Stimulated activated CD4-positive, alpha-beta T cell treated with anti-CD3 and anti-CD28 coated beads, Interleukin-2, amount 100 ng/mL, for 24 hours (primary cell): ENCODE data around the gene RBP2.

Source experiments
- DNase-seq, 2 donors: peaks; one replicate each; pipeline ENCODE4 v3.0.0-alpha.2; 2020

The RBP2 gene

DNA sequence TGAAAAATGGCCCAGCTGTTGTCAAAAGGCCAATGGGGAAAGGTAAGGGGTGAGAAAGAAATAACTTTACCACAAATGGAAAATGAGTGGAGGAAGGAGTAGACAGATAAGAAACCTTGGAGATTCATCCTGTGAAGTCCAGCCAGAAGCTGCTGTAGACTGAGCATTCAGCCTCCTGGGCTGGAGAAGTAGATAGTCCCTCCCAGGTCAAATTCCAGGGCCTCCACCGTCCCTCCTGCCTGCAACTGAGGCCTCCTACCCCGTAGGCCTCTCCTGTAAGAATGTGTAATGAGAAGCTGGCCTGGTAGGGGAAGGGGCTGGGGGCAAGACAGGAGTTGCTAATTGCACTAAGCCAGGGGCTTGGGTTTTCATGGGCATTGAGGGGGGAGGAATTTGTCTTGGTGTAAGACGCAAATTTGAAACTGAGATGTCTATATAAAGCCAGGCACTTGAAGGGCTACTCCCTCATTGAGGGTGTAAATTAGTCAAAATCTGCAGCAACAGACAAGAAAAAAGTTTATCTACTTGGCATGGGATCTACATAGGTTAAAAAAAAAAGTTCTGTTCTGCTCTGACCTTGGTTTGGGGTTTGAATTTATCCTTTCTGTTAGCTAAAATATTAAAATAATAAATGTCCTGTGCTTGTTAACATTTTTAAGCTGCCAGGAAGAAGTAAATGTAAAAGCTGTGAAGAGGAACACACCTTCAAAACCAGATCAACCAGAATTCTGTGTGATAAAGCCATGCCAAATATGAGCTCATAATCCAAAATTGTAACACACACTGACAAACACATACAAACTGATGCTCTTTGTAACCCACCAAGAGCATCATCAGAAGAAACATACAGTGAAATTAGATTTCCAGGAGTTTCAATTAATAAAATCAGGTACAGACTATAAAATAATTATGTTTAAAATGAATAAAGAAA lies 1.7 kb upstream of the RBP2 start:
- no peak for DNase-seq

DNA sequence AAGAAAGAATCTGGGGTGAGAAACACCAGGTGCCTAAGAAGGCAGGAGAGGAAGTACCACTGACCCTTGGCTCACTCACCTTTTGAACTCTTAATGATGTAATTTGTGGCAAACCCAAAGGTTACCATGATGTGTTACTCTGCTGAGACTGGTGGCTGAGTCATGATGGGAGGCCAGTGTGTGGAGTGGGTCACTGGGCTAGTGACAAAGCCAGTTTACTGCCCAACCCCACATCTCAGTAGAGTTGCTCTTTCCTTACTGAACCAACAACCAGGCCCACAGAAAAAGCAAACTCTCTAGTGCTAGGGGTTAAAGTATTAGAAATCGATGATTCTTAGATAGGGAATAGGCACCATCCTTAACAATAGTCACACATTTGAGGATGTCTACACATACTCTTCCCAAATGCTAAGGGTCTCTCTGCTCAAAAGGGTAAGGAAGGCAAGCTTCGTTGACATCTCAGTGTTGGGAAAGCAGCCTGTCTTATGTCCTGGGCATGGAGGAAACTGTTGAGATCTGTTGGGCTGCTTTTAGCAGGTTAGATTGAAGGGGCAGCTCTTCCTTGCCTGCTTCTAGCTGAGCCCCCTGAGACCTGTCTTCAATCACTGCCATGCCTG lies 3.1 kb downstream of the RBP2 start:
- no peak for DNase-seq

DNA sequence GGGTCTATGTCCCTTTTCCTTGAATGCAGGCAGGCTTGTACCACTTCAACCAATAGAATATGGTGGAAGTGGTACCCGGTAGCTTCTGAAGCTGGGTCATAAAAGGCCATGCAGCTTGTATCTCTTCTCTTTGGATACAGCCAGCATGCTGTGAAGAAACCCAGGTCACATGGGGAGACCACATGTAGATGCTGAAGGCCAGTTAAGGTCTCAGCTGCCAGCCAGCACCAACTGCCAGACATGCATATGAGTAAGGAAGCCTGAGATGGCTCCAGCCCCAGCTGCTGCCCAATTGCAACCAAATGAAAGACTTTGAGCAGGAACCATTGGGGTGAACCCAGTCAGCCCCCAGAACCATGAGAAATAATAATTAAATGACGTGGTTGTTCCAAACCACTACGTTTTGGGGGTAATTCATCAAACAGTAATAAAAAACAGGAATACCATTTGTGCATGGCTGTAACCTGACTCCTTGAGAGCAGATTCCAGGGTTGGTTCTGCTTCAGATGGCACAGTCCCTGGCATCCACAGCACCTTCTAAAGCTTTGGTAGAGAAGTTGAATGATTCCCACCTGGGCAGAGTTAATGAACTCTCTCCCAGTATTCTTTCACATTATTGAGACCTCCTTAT lies 3.8 kb downstream of the RBP2 start:
- no peak for DNase-seq

DNA sequence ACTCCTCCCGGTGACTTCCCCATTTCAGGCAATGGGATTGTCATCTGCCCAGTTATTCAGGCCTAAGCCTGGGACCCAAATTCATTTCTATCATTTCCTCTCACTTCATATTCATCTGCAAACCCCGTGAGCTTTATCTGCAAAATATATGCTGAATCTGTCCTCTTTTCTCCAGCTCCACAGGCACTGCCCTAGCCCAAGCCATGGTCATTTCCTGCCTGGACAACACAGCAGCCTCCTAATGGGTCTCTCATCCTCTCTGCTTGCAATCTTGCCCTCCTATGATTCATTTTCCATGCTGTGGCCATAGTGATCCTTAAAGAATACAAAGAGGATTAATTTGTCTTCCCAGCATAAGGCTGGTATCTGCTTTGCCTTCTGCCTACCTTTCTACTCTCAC lies 6.1 kb downstream of the RBP2 start:
- no peak for DNase-seq

DNA sequence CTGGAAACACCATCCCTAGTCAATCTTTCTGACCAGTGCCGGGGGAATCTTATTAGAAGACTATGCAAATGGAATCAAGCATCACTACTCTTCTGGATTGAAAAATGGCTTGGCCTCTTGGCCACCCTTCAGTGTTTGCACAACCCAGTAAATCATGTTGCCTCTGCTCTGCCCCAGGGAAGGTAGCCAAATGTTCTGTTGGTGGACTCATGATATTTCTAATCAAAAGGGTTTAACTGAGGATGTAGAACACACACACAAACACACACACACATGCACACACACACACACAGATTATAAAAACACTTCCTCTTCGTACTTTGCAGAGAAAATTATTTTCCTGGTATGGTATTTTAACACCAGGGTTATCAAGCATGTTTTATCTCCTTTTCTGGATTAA lies 7.9 kb downstream of the RBP2 start:
- DNase-seq: no peak

DNA sequence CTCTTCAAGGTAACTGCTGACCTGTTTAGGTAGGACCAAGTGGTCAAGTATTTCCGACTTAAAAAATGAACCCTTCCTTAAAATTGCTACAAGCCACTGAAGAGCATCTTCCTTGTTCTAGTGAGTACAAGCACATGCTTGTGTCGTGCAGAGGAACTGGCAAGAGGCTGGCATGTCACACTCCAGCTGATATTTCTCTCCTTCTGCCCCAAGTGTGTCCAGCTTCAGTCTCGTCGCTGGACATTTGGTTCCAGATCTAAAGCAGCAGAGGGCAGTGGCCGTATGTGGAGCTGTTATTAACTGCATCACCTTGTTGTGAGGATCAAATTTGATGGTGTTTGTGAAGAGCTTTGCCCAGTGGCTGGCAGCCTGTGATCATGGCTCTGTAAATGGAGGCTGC lies 10.0 kb downstream of the RBP2 start:
- no peak for DNase-seq

DNA sequence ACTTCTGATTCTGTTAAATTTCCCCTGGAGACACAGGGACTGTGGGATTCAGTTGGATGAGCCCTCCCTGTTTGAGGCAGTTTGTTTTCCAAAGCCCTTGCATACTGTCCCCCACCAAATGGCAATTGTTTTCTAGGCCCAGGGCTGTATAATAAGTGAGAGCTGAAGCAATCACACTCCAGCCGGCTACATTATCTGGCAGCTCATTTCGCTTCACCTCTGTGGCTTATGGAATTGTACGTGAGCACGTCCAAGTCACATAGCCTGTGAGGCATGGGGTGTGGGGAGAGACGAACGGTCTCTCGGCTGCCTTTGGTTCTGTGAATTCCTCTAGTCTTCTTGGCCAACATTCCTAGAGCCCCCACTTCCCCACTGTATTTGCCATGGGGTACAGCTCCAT lies 10.7 kb downstream of the RBP2 start:
- no peak for DNase-seq

DNA sequence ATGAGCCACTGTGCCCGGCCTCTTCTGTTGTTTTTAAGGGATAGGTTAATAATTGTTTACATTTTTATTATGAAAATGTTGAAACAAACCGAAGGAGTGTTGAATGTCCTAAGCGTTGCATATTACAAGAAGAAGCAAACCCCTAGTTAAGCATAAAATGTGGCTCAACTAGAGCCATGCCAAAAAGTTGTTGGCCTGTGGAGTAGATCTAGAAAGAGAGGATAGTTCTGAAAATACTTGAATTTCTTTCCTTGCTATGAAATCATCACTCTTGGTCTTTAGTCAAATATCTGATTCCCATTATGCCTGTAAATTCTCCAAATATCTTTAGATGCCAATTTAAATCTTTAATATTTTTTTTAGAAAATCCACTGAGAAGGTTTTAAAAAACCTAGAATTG lies 12.8 kb downstream of the RBP2 start:
- DNase-seq: no peak

DNA sequence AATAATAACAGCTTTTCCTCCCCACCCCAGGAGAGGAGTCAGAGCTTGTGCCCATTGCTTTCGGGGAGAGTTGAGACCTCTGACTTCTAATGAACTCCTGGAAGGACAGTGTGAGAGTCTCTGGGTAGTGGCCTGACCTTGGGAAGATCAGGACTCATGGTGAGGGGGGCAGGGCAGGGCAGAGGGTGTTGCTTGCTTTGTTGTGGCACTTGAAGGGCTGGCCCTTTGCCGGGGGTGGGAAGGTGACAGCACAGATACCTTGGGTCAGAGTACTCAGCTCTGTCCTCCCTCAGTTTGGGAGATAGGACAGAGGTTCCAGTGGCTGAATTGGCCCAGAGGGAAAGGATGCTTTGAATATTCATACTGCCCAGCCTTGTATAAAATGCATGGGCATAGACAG lies 15.8 kb downstream of the RBP2 start:
- no peak for DNase-seq

DNA sequence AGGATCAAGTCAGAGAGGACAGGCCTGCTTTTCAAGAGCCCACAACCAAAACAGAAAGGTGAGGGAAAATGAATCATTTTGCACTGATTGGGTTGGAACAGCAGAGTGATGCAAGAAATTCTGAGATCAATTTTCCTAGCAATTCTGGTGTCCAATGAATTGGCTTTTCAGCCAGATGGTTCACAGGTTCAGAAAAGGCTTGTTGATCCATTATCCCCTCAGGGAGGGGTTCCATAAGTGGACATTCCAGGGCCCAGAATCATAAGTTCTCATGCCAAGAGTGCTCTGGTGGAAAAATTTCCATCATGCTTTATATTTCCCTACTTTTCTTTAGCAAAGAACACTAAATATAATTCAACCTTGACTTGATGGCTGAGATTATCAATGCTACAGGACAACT lies 16.2 kb downstream of the RBP2 start:
- no peak for DNase-seq

DNA sequence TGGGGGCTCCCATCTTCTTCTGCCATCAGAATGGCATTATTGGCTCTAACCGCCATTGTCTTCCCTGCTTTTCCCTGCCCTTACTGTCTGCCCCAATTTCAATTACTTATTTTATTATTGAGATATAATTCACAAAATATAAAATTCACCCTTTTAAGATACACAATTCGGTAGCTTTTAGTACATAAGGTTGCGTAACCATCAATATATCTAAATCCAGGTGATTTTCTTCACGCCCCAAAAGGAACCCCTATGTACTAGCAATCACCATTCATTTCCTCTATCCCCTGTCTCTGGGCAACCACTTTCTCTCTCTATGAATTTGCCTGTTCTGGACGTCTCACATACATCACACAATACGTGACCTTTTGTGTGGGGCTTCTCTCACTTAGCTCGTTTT lies 18.0 kb downstream of the RBP2 start:
- no peak for DNase-seq

DNA sequence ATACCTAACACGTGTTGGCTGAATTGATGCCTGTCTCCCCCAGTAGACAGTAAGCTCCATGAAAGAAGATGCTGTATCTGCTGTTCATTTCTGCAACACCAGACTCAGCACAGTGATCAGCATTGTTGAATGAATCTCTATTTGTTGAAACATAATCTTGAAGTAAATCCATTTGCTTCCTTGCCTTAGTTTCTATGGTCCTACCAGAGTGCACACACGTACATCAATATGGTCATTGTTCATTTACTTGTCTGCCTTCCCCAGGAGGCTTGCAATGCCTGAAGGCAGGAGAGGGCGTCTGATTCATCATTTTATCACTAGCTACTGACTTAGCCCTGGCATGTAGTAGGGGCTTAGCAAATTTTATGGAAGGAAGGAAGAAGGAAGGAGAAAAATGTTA lies 19.2 kb downstream of the RBP2 start:
- no peak for DNase-seq

DNA sequence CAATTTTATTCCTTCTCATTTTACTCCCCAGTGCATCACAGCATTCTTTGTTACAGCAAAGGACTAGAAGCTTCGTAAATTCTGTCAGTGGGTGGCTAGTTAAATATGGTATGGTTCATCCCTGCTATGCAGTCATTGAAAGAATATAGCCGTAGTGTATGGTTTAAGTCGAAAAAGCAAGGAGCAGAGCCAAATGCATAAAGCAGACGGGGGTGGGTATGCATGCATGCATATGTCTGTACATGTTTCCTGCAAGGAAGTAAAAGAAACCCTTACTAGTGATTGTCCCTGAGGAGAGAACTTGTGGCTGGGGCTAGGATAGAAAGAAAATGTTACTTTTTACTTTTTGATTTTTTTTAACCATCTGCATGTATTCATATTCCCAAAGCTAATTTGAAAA lies 19.9 kb downstream of the RBP2 start:
- no peak for DNase-seq

DNA sequence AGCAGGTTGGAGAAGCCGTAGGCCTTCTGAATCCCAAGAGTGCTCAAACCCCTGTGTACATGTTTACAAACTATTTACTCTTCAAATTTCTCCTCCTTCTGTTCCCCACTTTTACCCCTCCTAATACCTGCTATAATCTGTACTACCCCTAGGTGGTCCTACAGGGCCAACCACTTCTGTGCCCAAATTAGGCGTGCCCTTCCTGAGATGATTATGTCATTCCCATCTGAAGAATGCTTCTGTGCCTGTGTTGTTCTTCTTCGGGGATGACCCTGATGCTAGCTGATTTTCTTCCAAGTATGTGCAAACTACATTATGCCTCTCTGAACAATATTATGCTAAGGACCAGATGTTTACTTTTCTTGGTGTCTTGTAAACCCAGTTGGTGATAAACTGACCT lies 20.5 kb downstream of the RBP2 start:
- DNase-seq: no peak

DNA sequence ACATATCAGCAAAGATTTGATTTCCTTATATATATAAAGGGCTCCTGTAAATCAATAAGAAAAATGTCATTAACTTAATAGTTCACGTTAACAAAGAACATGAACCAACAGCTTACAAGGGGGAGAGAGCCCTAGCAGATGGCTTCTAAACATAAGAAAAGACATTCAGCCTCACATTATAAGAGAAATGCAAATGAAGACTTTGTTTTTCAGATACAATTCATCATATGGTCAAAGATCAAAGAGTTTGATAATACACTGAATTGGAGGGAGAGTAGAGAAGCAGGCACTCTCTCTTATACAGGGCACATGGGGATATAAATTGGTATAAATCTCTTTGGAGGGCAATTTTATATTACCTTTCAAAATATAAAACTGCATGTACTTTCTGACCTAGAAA lies 21.1 kb downstream of the RBP2 start:
- DNase-seq: no peak

DNA sequence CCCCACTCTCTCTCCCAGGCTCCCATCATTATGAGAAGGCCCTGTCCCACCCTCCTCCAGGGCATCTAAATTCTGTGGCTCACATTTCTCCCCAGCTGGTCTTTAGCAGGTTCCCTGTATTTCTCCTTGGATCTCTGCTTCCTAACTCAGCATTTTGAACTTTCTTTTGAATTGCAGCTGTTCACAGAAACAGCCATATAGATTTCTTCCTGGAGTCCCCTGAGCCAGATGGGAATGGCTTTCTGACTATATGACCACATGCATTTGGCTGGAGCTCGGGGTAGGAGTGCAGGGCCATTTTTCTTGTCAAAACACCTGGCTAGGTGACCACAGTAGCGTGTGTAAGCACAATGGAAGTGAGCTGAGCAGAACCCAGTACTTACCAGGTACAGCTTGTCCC lies 22.0 kb downstream of the RBP2 start:
- no peak for DNase-seq

DNA sequence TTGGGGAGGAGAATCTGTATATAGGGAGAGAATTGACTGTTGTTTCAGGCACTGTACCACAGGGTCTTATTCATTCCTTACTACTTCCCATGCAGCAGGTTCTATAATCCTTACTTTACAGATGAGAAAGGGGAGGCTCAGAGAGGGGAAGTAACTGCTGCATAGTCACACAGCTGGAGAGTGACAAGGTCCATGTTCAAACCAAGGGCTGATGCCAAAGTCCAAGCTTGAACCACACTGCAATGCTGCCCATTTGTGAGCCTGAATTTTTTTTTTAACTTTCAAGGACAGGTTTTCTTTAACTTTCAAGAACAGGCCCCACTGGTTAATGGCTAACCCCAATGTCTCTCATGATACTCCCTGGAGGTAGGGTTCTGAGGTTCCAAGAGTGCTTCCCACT lies 26.2 kb downstream of the RBP2 start:
- DNase-seq: no peak

DNA sequence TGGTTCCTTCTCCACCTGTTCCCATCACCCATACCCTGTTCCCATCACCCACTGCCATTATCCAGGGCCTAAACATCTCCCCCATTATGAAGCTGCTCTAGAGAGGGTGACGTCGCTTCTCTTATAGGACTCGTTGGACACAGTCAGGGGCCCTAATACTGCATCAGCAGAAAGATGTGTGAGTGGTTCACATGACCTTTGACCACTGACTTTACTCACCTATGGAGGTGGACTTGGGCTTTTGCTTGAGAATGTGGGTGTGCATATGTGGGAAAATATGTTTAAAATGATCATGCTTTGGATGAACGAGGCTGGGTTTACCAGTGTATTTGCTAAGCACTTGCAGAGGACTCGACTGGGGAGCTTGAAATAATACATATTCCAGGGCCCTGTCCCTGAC lies 26.8 kb downstream of the RBP2 start:
- no peak for DNase-seq

DNA sequence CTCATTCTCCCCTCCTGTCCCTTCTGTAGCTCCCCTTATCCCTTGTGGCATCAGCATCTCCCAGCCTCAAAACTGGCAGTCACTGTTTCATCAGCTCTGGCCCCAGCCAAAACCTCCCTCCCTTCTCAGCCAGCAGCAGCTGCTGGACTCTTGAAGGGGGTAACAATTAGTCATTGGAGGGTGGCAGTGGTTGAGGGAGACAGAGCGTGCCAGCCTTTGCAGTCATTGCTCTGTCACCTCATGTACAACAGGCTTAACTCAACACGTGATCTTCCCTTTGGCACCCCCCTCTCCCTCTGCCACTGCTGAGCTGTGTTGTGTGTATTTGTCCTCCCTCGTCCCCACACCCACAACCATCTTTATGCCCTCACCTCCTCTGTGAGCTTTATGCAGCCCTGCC lies 28.2 kb downstream of the RBP2 start:
- DNase-seq: no peak

DNA sequence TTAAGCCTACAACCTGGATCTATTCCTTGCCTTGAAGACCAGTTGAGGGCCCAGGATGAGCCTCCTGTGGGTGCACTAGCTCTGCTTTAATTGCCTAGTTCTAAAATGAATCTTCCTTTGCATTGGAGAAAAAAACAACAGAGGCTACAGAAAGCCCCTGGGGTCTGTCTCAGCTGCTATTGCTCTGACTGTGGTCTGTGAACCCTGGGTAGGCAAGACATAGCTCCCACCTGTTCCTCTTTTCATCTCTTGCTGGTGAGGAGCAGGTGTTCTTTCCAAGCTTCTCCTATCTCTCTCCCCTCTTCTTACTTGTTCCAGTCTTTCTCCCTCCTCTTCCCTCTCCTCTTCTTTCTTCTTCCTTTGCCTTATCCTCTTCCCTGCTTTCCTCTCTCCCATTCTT lies 28.8 kb downstream of the RBP2 start:
- DNase-seq: no peak

DNA sequence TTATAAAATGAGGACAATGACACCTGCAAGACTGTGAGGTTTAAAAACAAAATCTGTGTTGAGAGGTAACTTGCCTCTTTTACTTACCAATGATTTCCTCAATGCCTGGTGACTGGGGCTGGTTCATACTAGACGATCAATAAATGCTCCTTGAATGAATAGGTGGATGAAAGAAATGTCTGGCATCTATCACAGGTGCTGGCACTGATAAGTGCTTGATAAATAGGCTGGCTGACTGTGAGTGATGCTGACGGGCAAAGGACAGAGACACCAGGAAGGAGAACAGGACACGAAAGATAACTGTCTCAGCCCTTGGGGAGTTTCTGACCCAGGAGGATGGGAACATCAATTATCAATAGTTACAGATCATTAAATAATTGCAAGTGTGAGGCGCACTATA lies 31.9 kb downstream of the RBP2 start:
- DNase-seq: no peak

DNA sequence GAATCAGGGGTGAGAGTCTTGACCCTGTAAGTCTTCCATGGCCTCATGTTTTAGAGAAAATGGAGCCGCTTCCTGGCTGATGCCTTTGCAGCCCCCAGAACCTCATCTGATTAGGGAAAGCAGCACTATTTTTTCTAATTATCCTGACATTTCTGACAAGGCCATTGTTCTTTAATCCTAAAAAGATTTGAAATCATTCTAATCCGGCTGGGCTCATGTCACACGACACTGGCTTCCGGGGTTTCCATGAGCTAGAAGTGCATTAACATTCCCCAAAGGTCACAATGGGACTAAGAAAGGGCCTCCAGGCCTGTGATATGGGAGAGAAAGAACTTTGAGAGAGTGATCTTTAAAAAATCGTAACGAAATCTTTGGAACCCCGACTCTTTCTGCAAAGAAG lies 33.1 kb downstream of the RBP2 start:
- no peak for DNase-seq

DNA sequence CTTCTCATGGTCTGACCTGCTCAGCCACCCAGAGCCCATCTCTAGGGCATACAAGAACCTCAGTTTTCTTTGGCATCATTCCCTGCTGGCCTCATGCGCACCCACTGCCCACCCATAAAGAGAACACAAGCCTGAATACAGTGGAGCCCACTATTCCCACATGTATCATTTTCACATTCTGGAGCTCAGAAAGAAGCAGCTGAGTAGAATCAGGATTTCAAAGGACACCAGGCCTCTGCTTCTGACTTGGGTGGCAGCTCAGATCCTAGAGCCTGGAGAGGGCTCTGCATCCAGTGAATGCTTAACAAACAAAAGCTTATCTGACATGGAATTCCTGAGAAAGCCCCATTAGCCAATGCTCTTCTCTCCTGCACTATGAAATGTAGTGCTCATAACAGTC lies 34.7 kb downstream of the RBP2 start:
- no peak for DNase-seq
